Measurements from ENCODE around the gene UBALD2. TPM values are rescaled to one million over a fixed set of nuclear protein-coding genes. Genes with fewer than 3 reads are reported as not detected.

Gene UBALD2
- total and polyA plus RNA-seq, 2 of the 4 experiments (the other 2 are of a cell fraction): 0.90 to 12.1 TPM

DNA sequence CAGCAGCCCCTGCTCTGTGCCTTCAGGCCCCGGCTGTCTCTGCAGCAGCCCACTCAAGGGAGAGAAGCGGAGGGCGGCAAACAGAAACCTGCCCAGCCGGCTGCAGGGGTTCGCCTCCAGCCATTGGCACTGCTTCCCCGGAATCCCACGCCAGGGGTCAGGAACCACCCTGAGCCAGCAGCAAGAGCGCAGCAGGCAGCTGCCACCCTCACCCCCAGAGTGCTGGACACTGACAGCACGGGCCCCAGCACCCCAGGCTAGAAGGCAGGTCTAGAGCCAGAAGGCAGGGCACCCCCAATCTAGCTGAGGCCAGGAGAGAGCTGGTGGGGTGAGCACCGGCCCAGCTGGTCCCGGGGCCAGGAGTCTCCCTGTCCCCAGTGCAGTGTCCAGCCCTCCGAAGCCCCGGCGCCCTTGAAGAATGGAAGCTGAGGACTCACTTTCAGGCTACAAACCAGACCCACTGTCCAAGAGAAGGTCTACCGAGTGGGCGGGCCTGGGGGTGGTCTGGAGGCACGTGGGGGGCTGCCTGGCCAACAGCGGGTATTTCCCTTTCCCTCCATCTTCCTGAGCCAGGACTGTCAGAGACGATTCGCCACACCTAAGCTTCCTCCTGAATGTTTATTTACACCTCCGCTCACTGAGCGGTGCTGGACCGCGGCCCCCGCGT is 8.4 kb downstream of the UBALD2 start:
- Histone ChIP-seq H2BK15ac (ENCODE audit: low read depth, low read length) (no peak overlapping the region), H3K9me1 (ENCODE audit: insufficient read depth, low read length) (peaks cover 6% of the 10 kb centered on the region), H3K79me1 (ENCODE audit: low read depth in 1 of 2, low read length in 2 of 2) (peaks cover 13 to 38% of the 10 kb centered on the region in 2 experiments; a peak in 3 of 4 replicates), H3K14ac (replicated peaks; ENCODE audit: low read depth, low read length) (no peak overlapping the region), H3K23ac (ENCODE audit: low read depth, low read length) (no peak overlapping the region), H3K18ac (ENCODE audit: low read depth, low read length) (no peak overlapping the region), H3K9ac (ENCODE audit: low read depth, low read length) (no peak overlapping the region), H3K56ac (ENCODE audit: extremely low read depth, insufficient read depth, low read length) (no peak overlapping the region), H3K4me1 (ENCODE audit: control insufficient read depth, insufficient read depth, low read length) (peaks cover 7% of the 10 kb centered on the region), H3K4me2 (ENCODE audit: low read depth, low read length) (no peak overlapping the region), H3K4me3 (ENCODE audit: insufficient read depth, low read depth, low read length) (no peak overlapping the region), H3K4ac (ENCODE audit: low read depth, low read length) (no peak overlapping the region), H2BK5ac (ENCODE audit: low read depth, low read length, poor library complexity, severe bottlenecking) (no peak overlapping the region), H4K20me1 (ENCODE audit: insufficient read depth, low read length) (no peaks in the 10 kb centered on the region; the same call in 1 of the 2 replicates), H3K9me3 (ENCODE audit: control insufficient read depth, insufficient read depth, low read length) (no peaks in the 10 kb centered on the region), H2AK9ac (replicated peaks; ENCODE audit: low read depth, low read length, poor library complexity) (peak overlapping the region; percentile 66), H4K8ac (ENCODE audit: low read depth in 2 of 2, low read length in 2 of 2) (no peak overlapping the region), H2AFZ (replicated peaks; ENCODE audit: low read length, poor library complexity) (peak overlapping the region; percentile 35), H3K27ac (ENCODE audit: insufficient read depth, low read length) (no peak overlapping the region), H4K91ac (ENCODE audit: insufficient read depth, low read depth, low read length) (no peak overlapping the region), H3K36me3 (ENCODE audit: control insufficient read depth, insufficient read depth, low read length) (peaks cover 9% of the 10 kb centered on the region), H2BK20ac (ENCODE audit: low read depth, low read length) (no peak overlapping the region), H2AK5ac (ENCODE audit: low read depth, low read length) (no peak overlapping the region), H4K5ac (ENCODE audit: low read depth, low read length) (no peak overlapping the region), H3K27me3 (ENCODE audit: control insufficient read depth, insufficient read depth, low read length) (no peaks in the 10 kb centered on the region), H2BK120ac (ENCODE audit: low read depth, low read length) (no peak overlapping the region)
- no peak for TF ChIP-seq RCOR1 (IDR thresholded peaks at IDR 0.05; ENCODE audit: insufficient replicate concordance, low read length)
- no peak for TF ChIP-seq NFE2L2 (IDR thresholded peaks at IDR 0.05; ENCODE audit: low read depth, low read length)
- TF ChIP-seq SMC3 (IDR thresholded peaks at IDR 0.05; ENCODE audit: low read depth, low read length): no peak
- TF ChIP-seq MAZ (IDR thresholded peaks at IDR 0.05; ENCODE audit: borderline replicate concordance, low read depth, low read length): no peak
- TF ChIP-seq POLR2A (IDR thresholded peaks at IDR 0.05; ENCODE audit: low read depth, low read length): no peak
- TF ChIP-seq, protein P1, sequence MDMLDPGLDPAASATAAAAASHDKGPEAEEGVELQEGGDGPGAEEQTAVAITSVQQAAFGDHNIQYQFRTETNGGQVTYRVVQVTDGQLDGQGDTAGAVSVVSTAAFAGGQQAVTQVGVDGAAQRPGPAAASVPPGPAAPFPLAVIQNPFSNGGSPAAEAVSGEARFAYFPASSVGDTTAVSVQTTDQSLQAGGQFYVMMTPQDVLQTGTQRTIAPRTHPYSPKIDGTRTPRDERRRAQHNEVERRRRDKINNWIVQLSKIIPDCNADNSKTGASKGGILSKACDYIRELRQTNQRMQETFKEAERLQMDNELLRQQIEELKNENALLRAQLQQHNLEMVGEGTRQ (IDR thresholded peaks at IDR 0.05; ENCODE audit: low read depth, low read length): no peak
- TF ChIP-seq CEBPB (IDR thresholded peaks at IDR 0.05; ENCODE audit: low read depth, low read length): no peak
- no peak for TF ChIP-seq MAFK (IDR thresholded peaks at IDR 0.05; ENCODE audit: low read depth, low read length)
- no peak for TF ChIP-seq RAD21 (IDR thresholded peaks at IDR 0.05; ENCODE audit: low read length)
- TF ChIP-seq BHLHE40 (IDR thresholded peaks at IDR 0.05; ENCODE audit: low read depth, low read length): no peak
- TF ChIP-seq, protein P2, sequence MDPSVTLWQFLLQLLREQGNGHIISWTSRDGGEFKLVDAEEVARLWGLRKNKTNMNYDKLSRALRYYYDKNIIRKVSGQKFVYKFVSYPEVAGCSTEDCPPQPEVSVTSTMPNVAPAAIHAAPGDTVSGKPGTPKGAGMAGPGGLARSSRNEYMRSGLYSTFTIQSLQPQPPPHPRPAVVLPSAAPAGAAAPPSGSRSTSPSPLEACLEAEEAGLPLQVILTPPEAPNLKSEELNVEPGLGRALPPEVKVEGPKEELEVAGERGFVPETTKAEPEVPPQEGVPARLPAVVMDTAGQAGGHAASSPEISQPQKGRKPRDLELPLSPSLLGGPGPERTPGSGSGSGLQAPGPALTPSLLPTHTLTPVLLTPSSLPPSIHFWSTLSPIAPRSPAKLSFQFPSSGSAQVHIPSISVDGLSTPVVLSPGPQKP (IDR thresholded peaks at IDR 0.05; ENCODE audit: borderline replicate concordance, low read depth, low read length): no peak
- TF ChIP-seq MXI1 (IDR thresholded peaks at IDR 0.05; ENCODE audit: borderline replicate concordance, low read depth, low read length): no peak
- TF ChIP-seq, protein P3, sequence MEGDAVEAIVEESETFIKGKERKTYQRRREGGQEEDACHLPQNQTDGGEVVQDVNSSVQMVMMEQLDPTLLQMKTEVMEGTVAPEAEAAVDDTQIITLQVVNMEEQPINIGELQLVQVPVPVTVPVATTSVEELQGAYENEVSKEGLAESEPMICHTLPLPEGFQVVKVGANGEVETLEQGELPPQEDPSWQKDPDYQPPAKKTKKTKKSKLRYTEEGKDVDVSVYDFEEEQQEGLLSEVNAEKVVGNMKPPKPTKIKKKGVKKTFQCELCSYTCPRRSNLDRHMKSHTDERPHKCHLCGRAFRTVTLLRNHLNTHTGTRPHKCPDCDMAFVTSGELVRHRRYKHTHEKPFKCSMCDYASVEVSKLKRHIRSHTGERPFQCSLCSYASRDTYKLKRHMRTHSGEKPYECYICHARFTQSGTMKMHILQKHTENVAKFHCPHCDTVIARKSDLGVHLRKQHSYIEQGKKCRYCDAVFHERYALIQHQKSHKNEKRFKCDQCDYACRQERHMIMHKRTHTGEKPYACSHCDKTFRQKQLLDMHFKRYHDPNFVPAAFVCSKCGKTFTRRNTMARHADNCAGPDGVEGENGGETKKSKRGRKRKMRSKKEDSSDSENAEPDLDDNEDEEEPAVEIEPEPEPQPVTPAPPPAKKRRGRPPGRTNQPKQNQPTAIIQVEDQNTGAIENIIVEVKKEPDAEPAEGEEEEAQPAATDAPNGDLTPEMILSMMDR (conservative IDR thresholded peaks at IDR 0.05; ENCODE audit: low read depth, low read length): no peak
- TF ChIP-seq CHD1 (IDR thresholded peaks at IDR 0.05; ENCODE audit: low read depth, low read length): no peak
- TF ChIP-seq FOS (IDR thresholded peaks at IDR 0.05; ENCODE audit: low read depth, low read length): no peak
- no peak for TF ChIP-seq RFX5 (IDR thresholded peaks at IDR 0.05; ENCODE audit: low read depth, low read length)
- intact Hi-C loops (cut with micrococcal nuclease): no loop called here
- in situ Hi-C loops (cut with MboI; ENCODE audit: low sequenced_read_pairs): no loop called here
- ChIA-PET CTCF (interaction anchor here (1.3 to 1.4 kb wide), 2 partner anchors 9 to 153 kb away, joined by 3 to 5 read pairs; partner anchors contain the start of gene UBALD2), POLR2A (ENCODE audit: unreplicated experiment) (no interaction called here)
- BruUV-seq (replicated peaks): no TSS peak
- WGBS, 2 experiments (ENCODE audit: extremely low coverage in 2 of 2, insufficient read length in 1 of 2): no CpG with 5 or more reads among the region's 26 CpGs
- ATAC-seq (ENCODE audit: low read depth): no peak
- dilution Hi-C loops (cut with HindIII; ENCODE audit: low sequenced_read_pairs, unreplicated experiment): no loop called here
- no peak for DNase-seq

Data from IMR-90 (cell line).